GM21381 (cell line): ENCODE results near the gene HOGA1.
"Not testable (repeated sequence)": the region's sequence is repeated elsewhere in the genome, so short reads cannot be mapped to it uniquely, and the experiment has no call there.

Source experiments
- ATAC-seq: cut with Tn5 transposase; IDR thresholded peaks from one replicate; pipeline ENCODE4 v1.9.1; 2021; ENCODE audit warnings: mild to moderate bottlenecking, moderate library complexity; ENCODE audit not compliant: unreplicated experiment

HOGA1 gene

DNA sequence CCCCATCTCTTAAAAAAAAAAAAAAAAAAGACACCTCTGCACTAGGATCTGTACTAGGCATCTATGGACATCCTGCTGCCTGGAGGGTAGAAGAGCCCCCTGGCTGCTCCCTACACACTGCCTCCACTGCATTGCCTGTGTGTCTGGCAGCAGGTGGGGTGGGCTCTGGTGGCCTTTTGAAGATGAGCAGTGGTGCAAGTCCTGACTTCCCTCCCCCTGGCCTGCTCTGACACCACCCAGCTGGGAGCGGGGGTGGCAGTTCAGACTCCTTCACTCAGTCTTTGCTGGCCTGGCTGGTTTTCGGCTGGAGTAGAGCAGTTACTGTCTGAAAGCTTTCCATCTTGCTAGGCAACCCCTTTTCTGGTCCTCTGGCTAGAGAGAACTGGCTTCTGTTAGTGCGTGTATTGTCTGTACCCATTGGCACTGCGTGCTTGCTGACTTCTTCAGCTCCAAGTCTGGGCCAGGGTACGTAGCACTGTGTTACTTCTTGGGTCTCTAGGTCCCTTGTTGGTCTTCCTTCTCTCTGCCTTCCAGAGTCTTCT, 23.0 kb downstream of the HOGA1 start:
- ATAC-seq = no peak

DNA sequence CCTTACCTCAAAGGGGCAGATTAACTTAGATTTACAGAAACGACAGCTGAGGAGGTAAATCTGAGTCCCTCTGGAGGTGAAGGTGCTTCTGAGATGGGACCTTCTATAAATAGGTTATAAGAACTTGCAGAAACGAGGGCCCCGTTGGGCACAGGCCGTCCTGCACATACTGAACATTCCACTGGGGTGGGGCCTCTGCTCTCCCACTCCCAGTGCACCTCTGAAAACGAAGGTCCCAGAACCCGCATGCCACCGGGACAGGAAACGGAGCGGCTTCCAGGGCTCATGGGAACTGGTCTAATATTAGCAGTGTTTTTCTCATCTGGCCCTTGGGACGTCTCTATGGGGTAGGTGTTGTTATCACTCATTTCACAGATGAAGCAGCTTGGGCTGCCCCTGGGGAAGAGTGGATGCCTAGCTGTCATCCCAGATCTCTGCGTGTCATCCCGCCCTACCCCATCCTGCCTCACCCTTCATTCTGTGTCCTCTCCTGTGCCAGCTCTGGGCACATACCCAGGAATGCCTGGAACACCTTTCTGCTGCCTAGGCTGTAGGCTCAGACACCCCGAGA, 24.9 kb downstream of the HOGA1 start:
- no peak for ATAC-seq

- no peak for ATAC-seq
Measured at GRCh38 chr10:97611473-97611872, 27.3 kb downstream of the HOGA1 start.

GRCh38 chr10:97612386-97612785, 28.2 kb downstream of the HOGA1 start:
- ATAC-seq = no peak

DNA sequence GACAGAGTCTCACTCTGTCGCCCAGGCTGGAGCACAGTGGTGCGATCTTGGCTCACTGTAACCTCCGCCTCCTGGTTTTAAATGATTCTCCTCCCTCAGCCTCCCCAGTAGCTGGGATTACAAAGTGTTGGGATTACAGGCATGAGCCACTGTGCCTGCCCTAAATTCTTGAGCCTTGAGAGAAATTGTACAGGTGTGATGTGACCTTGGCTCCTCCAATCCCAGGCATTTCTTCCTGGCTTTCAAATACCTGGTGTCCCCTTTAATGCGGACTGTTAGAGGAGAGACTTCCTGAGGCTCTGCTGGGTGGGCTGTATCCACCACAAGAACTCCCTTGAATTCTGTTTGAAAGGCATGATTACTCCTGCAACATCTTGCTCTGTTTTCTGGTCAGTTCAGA, 34.1 kb downstream of the HOGA1 start:
- no peak for ATAC-seq

DNA sequence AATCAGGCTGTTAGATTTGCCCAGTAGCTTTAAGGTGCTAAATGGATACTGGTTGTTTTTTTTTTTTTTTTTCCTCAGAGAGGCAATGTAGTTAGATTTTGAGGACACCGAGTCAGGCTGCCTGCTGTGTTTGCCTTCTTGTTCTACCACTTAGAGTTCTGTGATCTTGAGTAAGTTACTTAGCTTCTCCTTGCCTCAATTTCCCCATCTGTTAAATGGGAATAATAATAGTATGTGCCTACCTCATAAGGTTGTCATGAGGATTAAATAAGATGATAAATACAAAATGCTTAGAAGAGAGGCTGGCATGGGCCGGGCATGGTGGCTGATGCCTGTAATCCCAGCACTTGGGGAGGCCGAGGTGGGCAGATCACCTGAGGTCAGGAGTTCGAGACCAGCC, 34.5 kb downstream of the HOGA1 start:
- ATAC-seq = no peak

DNA sequence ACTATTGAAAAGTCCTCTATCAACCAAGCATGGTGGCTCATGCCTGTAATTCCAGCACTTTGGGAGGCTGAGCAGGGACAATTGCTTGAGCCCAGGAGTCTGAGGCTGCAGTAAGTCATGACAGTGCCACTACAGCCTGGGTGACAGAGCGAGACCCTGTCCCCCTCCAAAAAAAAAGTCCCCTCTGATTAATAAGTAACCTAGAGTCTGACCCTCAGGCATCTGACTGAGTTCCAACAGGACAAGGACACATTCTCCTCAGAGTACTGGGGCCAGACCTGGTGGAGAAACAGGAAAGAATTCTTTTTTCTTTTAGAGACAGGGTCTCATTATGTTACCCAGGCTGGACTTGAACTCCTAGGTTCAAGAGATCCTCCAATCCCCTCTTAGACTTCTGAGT, 39.1 kb downstream of the HOGA1 start:
- no peak for ATAC-seq

DNA sequence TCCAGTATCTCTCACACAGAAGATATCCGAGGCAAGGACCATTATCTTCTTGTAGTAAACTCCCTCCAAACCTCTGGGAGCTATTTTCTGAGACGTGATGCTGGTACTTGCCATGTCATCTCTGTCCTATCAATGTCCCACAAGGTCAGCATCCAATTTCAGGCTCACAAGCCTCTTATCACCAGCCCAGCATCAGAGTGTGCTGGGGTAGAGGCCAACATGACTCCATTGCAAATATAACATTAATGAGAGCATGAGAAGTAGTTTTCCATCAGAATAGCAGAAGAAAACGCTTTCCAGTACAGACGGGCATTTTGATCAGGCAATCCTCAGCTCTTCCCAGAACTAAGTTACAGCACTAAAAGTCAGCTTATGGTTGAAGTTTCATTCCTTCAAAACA, 43.5 kb downstream of the HOGA1 start:
- ATAC-seq = no peak

DNA sequence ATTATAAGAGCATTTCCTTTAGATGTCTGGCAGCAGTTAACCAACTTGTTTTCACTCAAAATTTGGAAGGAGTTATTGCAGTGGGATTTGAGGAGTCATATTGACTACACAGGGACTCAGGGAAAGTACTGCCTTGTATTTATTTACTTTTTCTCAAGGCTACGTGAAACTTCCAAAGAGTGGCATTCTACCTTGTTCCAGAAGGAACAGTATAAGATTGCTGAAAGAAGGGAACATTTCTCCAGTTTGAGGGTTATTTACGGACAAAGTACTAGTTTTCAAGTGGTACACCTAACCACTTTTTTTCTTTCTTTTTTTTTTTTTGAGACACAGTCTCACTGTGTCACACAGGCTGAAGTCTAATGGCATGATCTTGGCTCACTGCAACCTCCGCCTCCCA, 44.0 kb downstream of the HOGA1 start:
- no peak for ATAC-seq

- no peak for ATAC-seq
Measured at GRCh38 chr10:97629289-97629688, 45.1 kb downstream of the HOGA1 start.

GRCh38 chr10:97631098-97631497, 46.9 kb downstream of the HOGA1 start:
- no peak for ATAC-seq

DNA sequence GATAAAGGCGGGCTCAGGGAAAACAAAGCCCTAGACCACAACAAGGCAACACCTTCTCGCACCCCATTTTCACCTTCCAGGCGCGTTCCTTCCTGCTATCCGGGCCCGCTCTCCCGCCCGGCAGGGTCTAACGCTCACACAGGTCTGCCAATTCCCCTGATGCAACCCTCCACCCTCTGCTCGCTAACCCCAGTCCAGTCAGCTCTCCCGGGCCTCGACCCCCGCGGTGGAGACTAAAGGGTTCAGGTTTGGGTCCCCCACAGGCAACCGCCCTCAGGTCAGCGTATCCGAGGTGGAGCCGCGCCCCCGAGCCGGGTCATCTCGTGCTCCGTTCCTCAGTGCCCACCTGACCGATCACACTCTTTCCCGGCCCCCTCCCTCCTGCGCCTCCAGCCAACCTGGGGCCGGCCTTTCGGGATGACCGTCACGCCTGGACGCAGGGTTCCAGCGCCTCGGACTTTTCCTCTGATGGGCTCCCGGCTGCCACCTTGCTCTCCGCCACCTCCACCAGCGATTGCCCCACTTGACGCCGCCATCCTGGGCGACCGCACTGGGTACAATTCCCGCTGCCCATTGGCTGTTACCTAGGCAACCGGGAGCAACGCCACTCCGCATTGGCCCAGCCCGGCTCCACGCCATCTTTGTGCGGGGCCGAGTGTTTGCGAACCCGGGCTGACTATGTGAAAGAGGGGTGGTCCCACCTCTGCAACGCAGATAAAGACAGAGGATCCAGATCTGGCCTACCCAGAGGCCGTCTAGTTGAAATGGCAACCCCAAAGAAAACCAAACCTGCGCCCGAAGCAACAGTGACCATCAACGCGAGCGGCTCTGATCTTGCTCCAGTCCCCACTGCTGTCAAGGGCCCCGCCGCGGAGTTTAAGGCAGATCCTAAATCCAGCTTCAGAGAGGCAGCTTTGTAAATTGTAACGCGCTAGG, 49.0 kb downstream of the HOGA1 start, which contains the start of gene MORN4:
Gene MORN4, minus strand, starts transcription at position 552 of the 936 bp plus-strand sequence. CDS start 13,847 bp downstream, outside the sequence.
- peak; percentile 99 for ATAC-seq

- no peak for ATAC-seq
Measured at GRCh38 chr10:97633921-97634320, 49.7 kb downstream of the HOGA1 start.

DNA sequence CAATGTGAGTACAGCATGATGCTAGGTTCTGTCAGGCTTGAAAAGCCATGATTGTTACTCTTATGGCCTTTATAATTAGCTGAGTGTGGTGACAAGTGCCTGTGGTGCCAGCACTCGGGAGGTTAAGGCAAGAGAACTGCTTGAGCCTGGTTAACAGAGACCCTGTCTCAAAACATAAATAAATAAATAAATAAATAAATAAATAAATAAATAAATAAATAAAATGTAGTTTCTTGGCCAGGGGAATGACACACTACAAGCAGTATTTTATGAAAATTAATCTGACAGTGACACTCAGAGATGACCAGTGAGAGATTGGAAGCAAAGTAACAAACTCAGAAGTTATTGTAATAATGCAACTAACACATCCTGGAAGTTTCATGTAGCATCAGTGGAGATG, 51.4 kb downstream of the HOGA1 start:
- ATAC-seq = no peak

DNA sequence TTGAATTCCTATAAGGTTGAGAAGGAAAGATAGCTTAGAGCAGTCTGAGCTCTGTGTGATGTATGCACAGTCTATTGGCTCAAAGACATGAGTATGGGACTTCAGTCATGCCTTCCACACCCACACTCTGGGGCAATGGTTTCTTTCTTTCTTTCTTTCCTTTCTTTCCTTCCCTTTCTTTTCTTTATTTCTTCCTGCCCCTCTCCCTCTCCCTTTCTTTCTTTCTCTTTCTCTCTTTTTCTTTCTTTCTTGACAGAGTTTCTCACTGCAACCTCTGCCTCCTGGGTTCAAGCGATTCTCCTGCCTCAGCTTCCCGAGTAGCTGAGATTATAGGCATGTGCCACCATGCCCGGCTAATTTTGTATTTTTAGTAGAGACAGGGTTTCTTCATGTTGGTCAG, 54.9 kb downstream of the HOGA1 start:
- ATAC-seq = not testable (repeated sequence)

GRCh38 chr10:97640174-97640867, 56.1 kb downstream of the HOGA1 start, which contains the start of gene PI4K2A:
PI4K2A (plus strand) TSS chr10:97640671; CDS start chr10:97640743, 72 bp downstream.
- peak; percentile 97 for ATAC-seq

DNA sequence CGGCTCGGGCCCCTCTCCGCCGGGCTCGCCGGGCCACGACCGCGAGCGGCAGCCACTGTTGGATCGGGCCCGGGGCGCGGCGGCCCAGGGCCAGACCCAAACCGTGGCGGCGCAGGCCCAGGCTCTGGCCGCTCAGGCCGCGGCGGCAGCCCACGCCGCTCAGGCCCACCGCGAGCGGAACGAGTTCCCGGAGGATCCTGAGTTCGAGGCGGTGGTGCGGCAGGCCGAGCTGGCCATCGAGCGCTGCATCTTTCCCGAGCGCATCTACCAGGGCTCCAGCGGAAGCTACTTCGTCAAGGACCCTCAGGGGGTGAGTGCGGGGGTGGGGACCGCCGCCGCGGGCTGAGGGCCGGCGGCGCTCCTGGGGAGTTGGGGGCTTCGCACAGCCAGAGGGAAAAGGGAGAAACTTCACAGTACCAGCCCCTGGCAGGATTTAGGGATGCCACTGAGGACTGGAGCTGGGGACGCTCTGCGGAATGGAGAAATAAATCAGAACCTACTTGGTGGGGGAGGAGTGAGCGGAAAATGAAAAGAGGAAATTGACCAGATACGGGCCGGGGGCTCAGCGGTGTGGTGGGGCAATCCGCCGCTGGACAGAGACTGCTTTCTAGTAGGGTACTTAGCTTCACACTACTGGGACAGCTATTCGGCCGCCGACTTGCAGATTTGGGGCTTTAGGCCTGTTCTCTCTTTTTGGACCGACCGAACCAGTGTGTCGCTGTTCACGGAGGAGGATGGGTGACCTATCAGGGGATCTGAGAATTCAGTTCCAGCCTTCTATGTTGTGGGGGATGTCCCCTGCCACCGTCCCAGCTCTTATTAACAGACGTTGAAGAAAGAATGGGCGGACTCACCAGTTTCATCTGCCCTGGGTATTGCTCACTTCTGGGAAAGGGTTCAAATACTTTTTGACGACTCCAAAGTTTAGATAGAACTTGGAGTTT, 57.0 kb downstream of the HOGA1 start:
- peak; percentile 1 for ATAC-seq

DNA sequence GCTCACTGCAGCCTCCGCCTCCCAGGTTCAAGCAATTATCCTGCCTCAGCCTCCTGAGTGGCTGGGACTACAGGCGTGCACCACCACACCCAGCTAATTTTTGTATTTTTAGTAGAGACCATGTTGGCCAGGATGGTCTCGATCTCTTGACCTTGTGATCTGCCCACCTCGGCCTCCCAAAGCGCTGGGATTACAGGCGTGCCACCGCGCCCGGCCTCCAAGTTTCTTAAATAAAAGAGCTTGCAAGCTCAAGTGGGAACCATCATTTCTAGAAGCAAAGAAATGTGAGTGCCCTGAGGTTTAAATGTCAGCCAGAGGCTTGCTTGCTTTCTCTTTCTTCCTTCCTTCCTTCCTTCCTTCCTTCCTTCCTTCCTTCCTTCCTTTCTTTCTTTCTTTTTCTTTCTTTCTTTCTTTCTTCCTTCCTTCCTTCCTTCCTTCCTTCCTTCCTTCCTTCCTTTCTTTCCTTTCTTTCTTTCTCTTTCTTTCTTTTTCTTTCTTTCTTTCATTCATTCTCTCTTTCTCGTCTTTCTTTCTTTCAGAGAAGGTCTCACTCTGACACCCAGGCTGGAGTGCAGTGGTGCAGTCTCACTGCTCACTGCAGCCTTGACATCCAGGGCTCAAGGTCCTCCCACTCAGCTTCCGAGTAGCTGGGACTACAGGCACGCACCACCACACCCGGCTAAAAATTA, 58.4 kb downstream of the HOGA1 start:
- ATAC-seq = not testable (repeated sequence)

GRCh38 chr10:97643441-97643985, 59.3 kb downstream of the HOGA1 start:
- no peak for ATAC-seq
